Measurements from ENCODE around the gene KLHDC10. TPM values are rescaled to one million over a fixed set of nuclear protein-coding genes. Genes with fewer than 3 reads are reported as not detected.

KLHDC10 gene
- polyA plus RNA-seq, 3 donors: 41.9 to 53.6 (median 53.0) TPM

Other genes with a start within 250 kb of the KLHDC10 start
- gene UBE2H, start 117.6 kb upstream of the KLHDC10 start, polyA plus RNA-seq (ENCODE audit: insufficient read length in 3 of 3): 100 to 1,000 TPM; 103 to 114 (median 104) TPM
- gene ZC3HC1, start 19.2 kb upstream of the KLHDC10 start, polyA plus RNA-seq (ENCODE audit: insufficient read length in 3 of 3): 10 to 100 TPM; 31.7 to 37.8 (median 37.7) TPM
- gene TMEM209, start 134.9 kb downstream of the KLHDC10 start, polyA plus RNA-seq (ENCODE audit: insufficient read length in 3 of 3): 10 to 100 TPM; 21.7 to 28.0 (median 26.5) TPM
- gene SSMEM1, start 137.3 kb downstream of the KLHDC10 start, polyA plus RNA-seq (ENCODE audit: insufficient read length in 3 of 3): not detected
- gene CPA2, start 196.3 kb downstream of the KLHDC10 start, polyA plus RNA-seq (ENCODE audit: insufficient read length in 3 of 3): under 1 TPM; 0.21 to 0.58 (median 0.33) TPM
- gene CPA4, start 222.6 kb downstream of the KLHDC10 start, polyA plus RNA-seq (ENCODE audit: insufficient read length in 3 of 3): under 1 TPM; 0.13 to 0.59 (median 0.31) TPM